Activated CD4-positive, alpha-beta T cell treated with anti-CD3 and anti-CD28 coated beads for 1 hour (primary cell): Measurements from ENCODE around the gene MT2A.
"Not testable (repeated sequence)": the region's sequence is repeated elsewhere in the genome, so short reads cannot be mapped to it uniquely, and the experiment has no call there.

Source experiments
- DNase-seq: peaks from one replicate; pipeline ENCODE4 v3.0.0-alpha.2; 2020

The MT2A gene

GRCh38 chr16:56623184-56623583, 14.8 kb downstream of the MT2A start:
- not testable (repeated sequence) for DNase-seq

DNA sequence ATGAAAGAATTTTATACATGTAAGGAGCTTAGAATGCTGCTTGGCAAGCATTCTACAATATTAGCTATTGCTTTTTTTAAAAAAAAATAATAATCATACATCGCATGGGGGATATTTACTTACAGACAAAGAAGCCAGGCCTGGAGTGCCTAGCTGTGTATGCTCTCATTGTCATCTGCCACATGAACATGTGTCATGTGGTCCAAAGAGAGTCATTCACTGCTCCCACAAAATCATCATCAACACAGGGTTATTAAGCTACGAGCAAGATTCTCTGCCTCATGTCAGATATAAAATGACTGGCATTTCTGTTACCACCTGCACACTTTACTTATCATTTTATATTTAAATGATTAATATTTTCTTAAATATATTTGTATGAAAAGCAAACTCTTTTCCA, 15.3 kb downstream of the MT2A start:
- no peak for DNase-seq

GRCh38 chr16:56625140-56625942, 17.0 kb downstream of the MT2A start, which contains the start of gene MT1E:
Gene MT1E, plus strand, starts transcription at chr16:56625781. Its CDS starts 71 bp downstream, at chr16:56625852.
- peak; percentile 40 for DNase-seq

GRCh38 chr16:56625943-56626654, 17.7 kb downstream of the MT2A start:
- DNase-seq = no peak

DNA sequence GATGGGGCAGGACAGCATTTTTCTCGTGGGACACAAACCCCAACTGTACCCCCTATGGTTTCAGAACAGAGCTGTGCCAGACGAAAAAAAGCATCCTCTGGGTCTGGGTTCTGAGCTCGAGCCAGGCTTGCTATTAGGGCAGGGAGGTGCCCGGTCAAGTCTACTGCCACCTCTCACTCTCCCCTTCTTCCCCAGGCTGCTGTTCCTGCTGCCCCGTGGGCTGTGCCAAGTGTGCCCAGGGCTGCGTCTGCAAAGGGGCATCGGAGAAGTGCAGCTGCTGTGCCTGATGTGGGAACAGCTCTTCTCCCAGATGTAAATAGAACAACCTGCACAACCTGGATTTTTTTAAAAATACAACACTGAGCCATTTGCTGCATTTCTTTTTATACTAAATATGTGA, 18.3 kb downstream of the MT2A start:
- no peak for DNase-seq

GRCh38 chr16:56628486-56629350, 20.3 kb downstream of the MT2A start:
- no peak for DNase-seq

- DNase-seq = no peak
Measured at GRCh38 chr16:56629531-56629930, 21.1 kb downstream of the MT2A start.

- no peak for DNase-seq
Measured at GRCh38 chr16:56630134-56630533, 21.8 kb downstream of the MT2A start.

DNA sequence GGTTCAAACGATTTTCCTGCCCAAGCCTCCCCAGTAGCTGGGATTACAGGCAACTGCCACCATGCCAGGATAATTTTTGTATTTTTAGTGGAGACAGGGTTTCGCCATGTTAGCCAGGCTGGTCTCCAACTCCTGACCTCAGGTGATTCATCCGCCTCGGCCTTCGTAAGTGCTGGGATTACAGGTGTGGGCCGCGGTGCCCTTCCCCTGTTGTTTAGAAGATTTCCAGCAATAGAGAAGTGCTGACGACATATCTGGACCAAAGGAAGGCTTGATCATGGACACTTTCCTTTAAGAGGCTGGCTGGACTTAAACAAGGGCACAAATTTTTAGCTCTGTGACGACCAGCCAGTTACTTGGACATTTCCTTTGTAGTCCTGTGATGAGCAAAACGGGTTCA, 22.8 kb downstream of the MT2A start:
- DNase-seq = no peak

DNA sequence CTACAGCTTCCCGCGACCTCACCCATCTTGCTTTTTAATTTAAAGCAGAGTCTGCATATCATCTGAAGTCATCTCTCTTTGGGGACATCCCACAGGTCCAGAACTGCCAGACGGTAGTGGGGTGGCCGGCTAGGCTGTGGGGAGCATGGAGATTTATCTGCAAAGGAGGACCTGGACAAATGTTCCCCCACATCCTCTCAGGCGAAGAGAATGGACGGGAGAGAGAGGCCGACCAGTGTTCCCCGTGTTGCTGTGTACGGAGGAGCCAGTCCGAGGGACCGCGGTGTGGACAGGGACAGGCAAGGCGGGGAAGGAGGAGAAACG, 23.4 kb downstream of the MT2A start:
- DNase-seq = no peak

DNA sequence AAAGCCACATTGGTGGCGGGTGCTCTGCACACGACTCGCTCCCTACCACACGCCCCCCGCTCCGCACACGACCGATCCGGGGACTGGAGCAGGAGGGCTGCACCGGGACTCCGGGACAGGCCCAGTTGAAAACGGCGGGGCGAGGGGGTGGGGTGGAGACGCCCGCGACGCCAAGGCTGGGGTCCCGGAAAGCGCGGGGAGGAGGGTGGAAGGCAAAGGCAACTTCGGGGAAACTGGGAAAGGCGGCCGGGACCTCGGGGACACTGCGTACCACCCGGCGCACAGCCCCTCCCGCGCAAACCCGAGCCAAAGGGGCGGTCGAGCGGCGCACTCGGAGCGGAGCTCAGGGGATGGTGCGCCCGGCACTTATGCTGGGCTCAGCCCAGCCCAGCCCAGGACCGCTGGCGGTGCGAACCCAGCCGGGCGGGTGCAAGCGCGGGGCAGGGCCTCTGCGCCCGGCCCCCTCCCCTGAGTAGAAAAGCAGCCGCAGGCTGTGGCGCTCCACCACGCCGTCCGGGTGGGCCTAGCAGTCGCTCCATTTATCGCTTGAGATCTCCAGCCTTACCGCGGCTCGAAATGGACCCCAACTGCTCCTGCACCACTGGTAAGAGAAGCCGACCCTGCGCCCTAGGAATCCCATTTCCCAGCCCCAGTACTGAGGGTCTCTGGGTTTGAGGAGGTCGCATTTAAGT, 23.9 kb downstream of the MT2A start, which contains the start of gene MT1M:
Gene MT1M, plus strand, starts transcription at position 504 of the 692 bp plus-strand sequence. Its CDS starts 73 bp downstream, at position 577.
- DNase-seq = no peak

DNA sequence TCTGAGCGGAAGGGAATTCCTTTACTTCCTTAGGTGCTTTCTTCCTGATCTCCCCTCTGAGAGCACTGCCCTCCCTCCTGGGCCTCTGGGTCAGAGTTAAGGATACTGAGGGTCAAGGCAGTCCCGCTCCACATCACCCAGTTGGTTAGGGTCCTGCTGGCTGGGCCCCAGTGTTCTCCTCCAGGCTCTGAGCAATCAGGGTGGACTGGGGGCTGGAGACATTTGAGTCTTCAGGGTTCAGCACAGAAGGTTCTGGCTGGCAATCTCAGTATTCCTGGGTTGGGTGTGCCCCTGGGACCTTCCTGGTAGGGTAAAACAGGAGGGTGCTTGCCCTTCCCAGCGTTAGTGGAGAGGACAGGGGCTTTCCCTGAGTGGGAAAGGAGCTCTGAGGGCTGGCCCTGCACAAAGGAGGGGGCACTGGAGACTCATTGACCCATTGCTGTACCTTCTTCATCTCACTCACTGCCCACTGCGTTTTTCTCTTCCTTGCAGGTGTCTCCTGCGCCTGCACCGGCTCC, 24.5 kb downstream of the MT2A start:
- no peak for DNase-seq

- DNase-seq = no peak
Measured at GRCh38 chr16:56633535-56633934, 25.2 kb downstream of the MT2A start.

GRCh38 chr16:56634715-56635440, 26.5 kb downstream of the MT2A start:
- no peak for DNase-seq

DNA sequence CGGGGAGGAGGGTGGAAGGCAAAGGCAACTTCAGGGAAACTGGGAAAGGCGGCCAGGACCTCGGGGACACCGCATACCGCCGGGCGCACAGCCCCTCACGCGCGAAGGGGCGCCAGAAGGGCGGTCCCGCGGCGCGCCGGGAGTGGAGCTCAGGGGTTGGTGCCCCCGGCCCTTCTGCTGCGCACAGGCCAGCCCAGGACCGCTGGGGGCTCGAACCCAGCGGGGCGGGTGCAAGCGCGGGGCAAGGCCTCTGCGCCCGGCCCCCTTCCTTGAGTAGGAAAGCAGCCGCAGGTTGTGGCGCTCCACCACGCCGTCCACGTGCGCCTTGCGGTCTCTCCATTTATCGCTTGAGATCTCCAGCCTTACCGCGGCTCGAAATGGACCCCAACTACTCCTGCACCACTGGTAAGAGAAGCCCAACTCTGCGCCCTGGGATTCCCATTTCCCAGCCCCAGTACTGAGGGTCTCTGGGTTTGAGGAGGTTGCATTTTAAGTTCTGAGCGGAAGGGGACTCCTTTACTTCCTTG, 27.1 kb downstream of the MT2A start:
- no peak for DNase-seq

DNA sequence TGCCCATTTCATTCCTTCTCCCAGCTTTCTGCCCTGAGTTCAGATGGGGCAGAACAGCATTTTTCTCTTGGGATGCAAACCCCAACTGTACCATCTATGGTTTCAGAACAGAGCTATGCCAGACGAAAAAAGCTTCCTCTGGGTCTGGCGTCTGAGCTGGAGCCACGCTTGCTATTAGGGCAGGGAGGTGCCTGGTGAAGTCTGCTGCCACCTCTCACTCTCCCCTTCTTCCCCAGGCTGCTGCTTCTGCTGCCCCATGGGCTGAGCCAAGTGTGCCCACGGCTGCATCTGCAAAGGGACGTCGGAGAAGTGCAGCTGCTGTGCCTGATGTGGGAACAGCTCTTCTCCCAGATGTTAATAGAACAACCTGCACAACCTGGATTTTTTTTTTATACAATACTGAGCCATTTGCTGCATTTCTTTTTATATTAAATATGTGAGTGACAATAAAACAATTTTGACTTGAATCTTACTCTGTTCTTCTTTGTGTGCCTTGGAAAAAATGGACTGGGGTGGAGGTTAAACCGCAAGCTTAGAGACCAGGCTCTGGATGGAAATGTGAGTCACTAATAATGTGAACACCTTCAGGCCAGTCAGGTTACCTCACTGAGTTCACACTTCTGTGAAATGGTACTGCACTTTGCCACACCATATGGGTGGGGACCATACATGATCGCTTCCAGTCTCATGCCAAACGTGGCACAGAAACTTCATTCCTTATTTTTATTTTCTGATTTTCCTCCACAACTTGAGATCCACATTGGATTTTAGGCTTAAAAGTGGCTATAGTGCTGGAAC, 28.4 kb downstream of the MT2A start:
- no peak for DNase-seq

GRCh38 chr16:56637814-56638750, 29.7 kb downstream of the MT2A start, which contains the start of gene MT1A:
Gene MT1A, plus strand, starts transcription at chr16:56638666. Its CDS starts 73 bp downstream, at chr16:56638739.
- DNase-seq = no peak

DNA sequence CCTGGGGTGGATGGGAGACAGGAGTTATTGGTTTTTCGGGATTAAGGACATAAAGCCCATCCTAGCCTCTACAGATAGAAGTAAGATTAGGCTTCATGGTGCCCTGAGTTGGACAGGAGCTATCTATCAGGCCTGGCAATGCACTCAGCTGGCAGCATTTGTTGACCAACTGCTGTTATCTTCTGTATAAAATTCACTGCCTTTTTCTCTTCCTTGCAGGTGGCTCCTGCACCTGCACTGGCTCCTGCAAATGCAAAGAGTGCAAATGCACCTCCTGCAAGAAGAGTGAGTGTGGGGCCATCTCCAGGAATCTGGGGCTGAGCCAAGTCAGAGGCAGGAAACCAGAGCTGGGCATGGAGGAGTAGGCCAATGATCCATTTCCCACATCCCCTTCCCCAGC, 30.7 kb downstream of the MT2A start:
- DNase-seq = no peak

- no peak for DNase-seq
Measured at GRCh38 chr16:56640076-56640475, 31.7 kb downstream of the MT2A start.
